Transverse colon (tissue), 4 donors: ENCODE measurements around the gene DAPP1.

ENCODE experiments used
- CTCF ChIP-seq, 5 experiments: fragments of 200-600 bp in 3 of 5; fragments of 450-650 bp in 2 of 5; sonication (generic) in 3 of 5; IDR thresholded peaks; 1 replicate in 2 of 5; 2 replicates in 3 of 5; pipeline ENCODE4 v1.5.1; 2016 to 2017; ENCODE audit warnings: antibody characterized with exemption in 5 of 5, inconsistent platforms in 3 of 5, mild to moderate bottlenecking in 2 of 5, moderate library complexity in 1 of 5
- EP300 ChIP-seq: sonication (generic); formaldehyde crosslinking; IDR thresholded peaks from one replicate; pipeline ENCODE4 v1.6.1; 2017; ENCODE audit warnings: antibody characterized with exemption, low read depth
- POLR2A ChIP-seq: fragments of 450-650 bp; IDR thresholded peaks from one replicate; pipeline ENCODE4 v1.6.1; 2016; ENCODE audit warnings: antibody characterized with exemption, mild to moderate bottlenecking, moderate library complexity
- POLR2AphosphoS5 ChIP-seq, 3 donors: sonication (generic); formaldehyde crosslinking; IDR thresholded peaks; one replicate each; pipeline ENCODE4 v1.6.1; 2016; ENCODE audit warnings: antibody characterized with exemption in 3 of 3

DNA sequence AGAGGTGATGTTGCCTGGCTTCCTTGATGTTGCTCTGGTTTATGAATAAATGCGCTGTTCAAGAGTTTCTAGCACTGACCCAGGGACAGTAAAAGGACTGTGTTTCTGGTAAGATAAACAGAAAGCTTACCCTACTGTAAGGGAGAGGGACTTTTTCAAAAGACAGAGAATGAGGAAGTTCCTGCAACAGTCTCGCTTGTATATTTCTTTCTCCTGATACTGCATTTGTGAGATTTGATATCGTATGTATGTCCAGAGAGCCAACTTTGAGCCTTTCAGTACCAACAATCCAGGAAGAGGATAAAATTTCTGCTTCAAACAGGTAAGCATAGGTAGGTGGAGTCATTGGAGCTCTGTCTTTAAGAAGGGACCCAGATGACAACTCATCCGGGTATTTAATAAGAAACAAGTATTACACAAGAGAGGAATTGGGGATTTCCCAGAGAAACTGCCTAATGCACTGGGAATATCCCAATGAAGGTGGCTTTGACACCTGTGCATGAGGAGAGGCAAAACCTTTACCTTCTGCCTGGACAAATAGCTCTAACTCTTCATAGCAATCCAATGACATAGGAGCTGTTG is 773 bp downstream of the DAPP1 start:
- TF ChIP-seq POLR2A (no peak), CTCF (IDR thresholded peaks at IDR 0.05) (no peak), POLR2AphosphoS5 (IDR thresholded peaks at IDR 0.05) (no peak), EP300 (no peak)
